Mesothelial cell of epicardium (in vitro differentiated cells): ENCODE results near the gene LSM4. TPM values are rescaled to one million over a fixed set of nuclear protein-coding genes. Genes with fewer than 3 reads are reported as not detected.
A peak's percentile ranks its signal among the peaks of the same experiment; 100 is the strongest.

Experiments used
- DNase-seq, 2 experiments: peaks; one replicate each; pipeline ENCODE4 v3.0.0; 2021; ENCODE audit warnings: low spot score in 2 of 2; ENCODE audit not compliant: unreplicated experiment in 2 of 2
- H3K27ac Mint-ChIP-seq: 2 replicates; pipeline ENCODE4 v1.8.0; 2021; ENCODE audit warnings: mixed read lengths
- H3K27me3 Mint-ChIP-seq: 2 replicates; pipeline ENCODE4 v1.8.0; 2021; ENCODE audit warnings: low read depth, mixed read lengths
- H3K36me3 Mint-ChIP-seq: 2 replicates; pipeline ENCODE4 v1.8.0; 2021; ENCODE audit warnings: mixed read lengths
- H3K4me1 Mint-ChIP-seq: 2 replicates; pipeline ENCODE4 v1.8.0; 2021; ENCODE audit warnings: mixed read lengths
- H3K4me3 Mint-ChIP-seq: 2 replicates; pipeline ENCODE4 v1.8.0; 2021; ENCODE audit warnings: mild to moderate bottlenecking, moderate library complexity, mixed read lengths
- H3K9me3 Mint-ChIP-seq: 2 replicates; pipeline ENCODE4 v1.8.0; 2021; ENCODE audit warnings: mixed read lengths
- total RNA-seq: library from RNA; stranded (reverse); gene quantifications from 3 replicates; pipeline ENCODE4 v1.2.1, GENCODE V29; 2021
- TF ChIP-seq, protein P1 (sequence below): fragments of 200-600 bp; sonication (generic); IDR thresholded peaks from one replicate; pipeline ENCODE4 v1.5.0; 2021; ENCODE audit warnings: antibody characterized with exemption; ENCODE audit not compliant: unreplicated experiment

Gene LSM4
- total RNA-seq, 1 donor from 2014 or later = 112 TPM

DNA sequence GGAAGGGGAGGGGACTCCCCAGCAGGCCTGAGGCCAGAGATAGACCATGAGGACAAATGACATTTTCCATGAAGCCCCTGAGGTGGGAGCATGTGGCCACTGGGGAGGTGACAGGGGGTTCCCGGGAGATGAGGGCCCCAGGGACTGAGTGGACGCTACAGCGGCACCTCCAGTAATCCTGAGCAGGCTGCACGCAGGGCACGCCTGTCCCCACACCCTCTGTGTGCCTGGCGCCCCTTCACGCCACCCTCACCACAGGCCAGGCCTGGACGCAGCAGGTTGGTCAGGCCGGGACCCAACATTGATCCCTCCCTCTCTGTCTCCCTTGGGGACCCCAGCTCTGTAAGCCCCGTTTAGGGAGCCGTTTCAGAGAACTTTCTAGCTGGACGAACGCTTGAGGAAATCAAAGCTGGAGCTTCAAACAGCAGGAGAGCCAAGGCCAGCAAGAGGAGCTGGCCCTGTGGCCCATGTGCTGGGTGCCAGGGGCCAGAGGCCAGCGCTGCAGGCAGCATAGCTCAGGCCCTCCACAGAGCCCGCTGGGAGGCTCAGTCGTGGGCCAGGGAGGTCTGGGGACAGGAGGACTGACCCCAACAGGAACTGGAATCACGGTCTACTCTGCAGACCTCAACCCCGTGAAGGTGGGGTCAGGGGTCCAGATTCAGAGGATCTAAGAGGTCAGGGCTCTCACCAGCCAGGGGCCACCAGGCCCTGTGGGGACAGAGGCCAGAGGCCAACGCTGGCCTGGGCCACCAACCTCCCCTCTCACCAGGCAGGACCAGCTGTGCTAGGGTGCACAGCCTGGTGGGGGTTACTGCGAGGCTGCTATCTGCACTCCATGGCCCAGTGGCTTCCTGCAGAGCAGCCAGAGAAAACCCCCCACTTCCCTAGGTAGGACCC, 14.6 kb downstream of the LSM4 start:
- no peak overlapping the region for H3K4me3 Mint-ChIP-seq
- H3K9me3 Mint-ChIP-seq = no peaks in the 10 kb centered on the region
- peaks cover 11% of the 10 kb centered on the region for H3K36me3 Mint-ChIP-seq
- H3K27ac Mint-ChIP-seq = no peak overlapping the region
- no peak for DNase-seq
- TF ChIP-seq, protein P1, sequence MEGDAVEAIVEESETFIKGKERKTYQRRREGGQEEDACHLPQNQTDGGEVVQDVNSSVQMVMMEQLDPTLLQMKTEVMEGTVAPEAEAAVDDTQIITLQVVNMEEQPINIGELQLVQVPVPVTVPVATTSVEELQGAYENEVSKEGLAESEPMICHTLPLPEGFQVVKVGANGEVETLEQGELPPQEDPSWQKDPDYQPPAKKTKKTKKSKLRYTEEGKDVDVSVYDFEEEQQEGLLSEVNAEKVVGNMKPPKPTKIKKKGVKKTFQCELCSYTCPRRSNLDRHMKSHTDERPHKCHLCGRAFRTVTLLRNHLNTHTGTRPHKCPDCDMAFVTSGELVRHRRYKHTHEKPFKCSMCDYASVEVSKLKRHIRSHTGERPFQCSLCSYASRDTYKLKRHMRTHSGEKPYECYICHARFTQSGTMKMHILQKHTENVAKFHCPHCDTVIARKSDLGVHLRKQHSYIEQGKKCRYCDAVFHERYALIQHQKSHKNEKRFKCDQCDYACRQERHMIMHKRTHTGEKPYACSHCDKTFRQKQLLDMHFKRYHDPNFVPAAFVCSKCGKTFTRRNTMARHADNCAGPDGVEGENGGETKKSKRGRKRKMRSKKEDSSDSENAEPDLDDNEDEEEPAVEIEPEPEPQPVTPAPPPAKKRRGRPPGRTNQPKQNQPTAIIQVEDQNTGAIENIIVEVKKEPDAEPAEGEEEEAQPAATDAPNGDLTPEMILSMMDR = no peak
- peaks cover 19% of the 10 kb centered on the region for H3K4me1 Mint-ChIP-seq
- no peaks in the 10 kb centered on the region for H3K27me3 Mint-ChIP-seq

DNA sequence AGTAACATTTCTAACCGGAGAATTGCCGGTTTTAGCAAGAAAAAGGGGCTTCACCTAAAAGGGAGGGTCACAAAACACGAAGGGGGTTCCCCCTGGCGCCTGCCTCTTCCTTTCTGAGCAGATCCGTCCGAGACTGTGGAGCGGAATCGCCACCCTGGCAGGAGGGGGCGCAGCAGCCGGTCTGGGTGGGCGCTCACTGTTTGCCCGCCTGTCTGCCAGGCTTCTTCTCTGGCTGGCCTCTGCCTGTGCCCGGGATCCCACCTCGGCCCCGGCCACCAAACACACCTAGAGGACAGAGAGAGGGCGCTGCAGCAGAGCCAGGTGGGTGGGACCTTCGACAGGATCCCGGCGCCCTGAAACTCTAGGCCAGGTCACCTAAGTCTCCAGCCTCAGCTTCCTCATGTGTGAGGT, 15.6 kb downstream of the LSM4 start:
- Mint-ChIP-seq H3K27ac (peak overlapping the region; percentile 89), H3K27me3 (no peaks in the 10 kb centered on the region), H3K4me1 (peaks cover 21% of the 10 kb centered on the region), H3K9me3 (no peaks in the 10 kb centered on the region), H3K4me3 (no peak overlapping the region), H3K36me3 (peaks cover 7% of the 10 kb centered on the region)
- DNase-seq = no peak
- TF ChIP-seq, protein P1 = no peak

DNA sequence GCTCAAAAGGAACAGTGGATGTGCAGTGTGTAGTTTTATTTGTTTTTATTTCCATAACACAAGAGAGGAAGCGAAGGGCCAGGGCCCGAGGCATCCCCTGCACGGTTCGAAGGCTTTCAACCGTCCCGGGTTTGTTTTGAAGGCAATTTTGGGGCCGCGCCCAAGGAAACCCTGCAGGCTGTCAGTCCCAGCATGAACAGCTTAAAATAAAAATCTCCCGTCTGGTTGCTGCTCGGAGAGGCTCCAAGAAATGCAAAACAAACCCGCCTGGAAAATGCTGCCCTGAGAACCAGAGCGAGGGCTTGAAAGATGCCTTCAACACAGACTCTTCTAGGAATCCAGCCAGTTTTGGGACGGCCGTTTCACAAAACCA, 16.0 kb downstream of the LSM4 start:
- peaks cover 7% of the 10 kb centered on the region for H3K36me3 Mint-ChIP-seq
- H3K9me3 Mint-ChIP-seq = no peaks in the 10 kb centered on the region
- peak overlapping the region; percentile 89 for H3K27ac Mint-ChIP-seq
- H3K4me1 Mint-ChIP-seq = peaks cover 21% of the 10 kb centered on the region
- no peak for DNase-seq
- no peak overlapping the region for H3K4me3 Mint-ChIP-seq
- no peaks in the 10 kb centered on the region for H3K27me3 Mint-ChIP-seq
- TF ChIP-seq, protein P1 = no peak

DNA sequence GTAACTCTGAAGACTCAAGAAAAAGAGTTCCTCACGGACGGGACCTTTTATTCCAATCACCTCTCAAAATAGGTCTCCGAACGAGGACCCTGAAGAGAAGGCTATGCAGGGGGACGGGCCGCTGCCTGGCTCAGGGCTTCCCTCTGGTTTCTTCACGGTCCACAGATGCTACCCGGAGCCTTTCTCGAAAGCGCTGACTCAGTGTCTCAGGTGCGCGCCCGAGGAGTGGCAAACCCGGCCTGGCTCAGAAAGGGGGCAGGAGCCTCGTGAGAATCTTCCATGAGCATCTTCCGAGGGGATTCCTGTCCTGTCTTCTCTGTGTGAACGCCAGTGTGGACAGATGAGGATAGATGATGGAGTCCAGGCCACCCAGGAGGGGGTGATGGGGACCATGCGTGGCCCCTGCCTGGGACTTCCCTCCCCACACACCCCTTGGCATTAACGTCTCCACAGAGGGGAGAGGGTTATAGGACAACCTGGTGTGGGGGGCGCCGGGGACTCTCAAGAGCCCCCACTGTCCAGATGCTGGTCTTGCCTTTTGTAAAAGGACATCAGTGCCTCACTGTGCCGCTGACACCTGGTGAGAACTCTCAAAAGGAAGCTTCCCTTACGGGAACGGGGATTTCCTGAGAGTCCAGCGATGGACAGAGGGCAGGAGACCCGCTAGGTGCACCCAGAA, 16.5 kb downstream of the LSM4 start:
- Mint-ChIP-seq H3K27ac (peak overlapping the region; percentile 86), H3K4me1 (peaks cover 21% of the 10 kb centered on the region), H3K9me3 (no peaks in the 10 kb centered on the region), H3K36me3 (peaks cover 7% of the 10 kb centered on the region), H3K4me3 (no peak overlapping the region), H3K27me3 (no peaks in the 10 kb centered on the region)
- TF ChIP-seq, protein P1 = no peak
- no peak for DNase-seq

DNA sequence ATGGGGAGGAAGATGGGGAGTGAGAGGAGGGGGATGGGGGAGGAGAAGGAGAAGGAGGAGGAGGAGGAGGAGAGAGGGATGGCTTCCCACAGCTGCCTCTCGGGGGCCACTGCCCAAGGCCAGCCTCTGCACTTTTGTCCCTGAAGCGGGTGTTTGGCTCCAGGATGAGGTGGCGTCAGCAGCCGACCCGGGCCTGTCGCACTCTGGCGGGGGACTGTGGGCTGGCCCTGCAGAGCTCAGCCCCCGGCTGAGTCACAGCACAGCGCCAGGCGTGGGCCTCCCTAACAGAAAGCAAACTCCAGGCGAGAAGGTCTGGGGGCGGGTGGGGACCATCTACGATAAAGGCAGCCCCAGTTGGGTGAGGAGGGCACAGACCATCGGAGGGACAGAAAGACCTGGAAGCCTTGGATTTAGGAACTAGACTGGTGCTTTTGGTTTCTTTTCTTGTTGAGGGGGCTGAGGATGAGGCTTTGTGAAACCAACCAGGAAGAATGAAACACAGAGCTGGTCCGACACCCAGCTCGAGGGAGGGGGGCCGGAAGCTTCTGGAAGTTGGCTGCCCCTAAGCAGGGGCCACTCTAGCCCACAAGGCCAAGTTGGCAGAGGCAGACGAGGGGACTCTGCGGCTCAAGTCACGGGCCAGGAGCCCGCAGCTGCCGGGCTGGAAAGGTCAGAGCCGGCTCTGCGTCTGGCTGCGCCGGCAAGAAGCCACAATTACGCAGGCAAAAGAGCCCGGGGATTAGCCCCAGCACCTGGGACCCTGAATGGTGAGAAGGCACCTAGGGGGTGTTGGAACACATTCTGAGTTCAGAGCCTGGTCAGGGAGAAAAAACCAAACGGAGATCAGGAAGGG, 18.2 kb downstream of the LSM4 start:
- DNase-seq = peak in 1 of 2 experiments; percentile 70
- peak overlapping the region; percentile 66 for H3K4me3 Mint-ChIP-seq
- TF ChIP-seq, protein P1 = no peak
- H3K4me1 Mint-ChIP-seq = peaks cover 21% of the 10 kb centered on the region
- peaks cover 7% of the 10 kb centered on the region for H3K36me3 Mint-ChIP-seq
- peak overlapping the region; percentile 99 for H3K27ac Mint-ChIP-seq
- no peaks in the 10 kb centered on the region for H3K27me3 Mint-ChIP-seq
- H3K9me3 Mint-ChIP-seq = no peaks in the 10 kb centered on the region
